ENCODE data around the gene MARK4.
"Not testable (repeated sequence)": the region's sequence is repeated elsewhere in the genome, so short reads cannot be mapped to it uniquely, and the experiment has no call there.

MARK4 gene

GRCh38 chr19:45331411-45331810 lies 80.3 kb downstream of the MARK4 start:
- Histone ChIP-seq H3K27ac (ENCODE audit: low read depth, low read length) (no peak overlapping the region), H3K4me3 (ENCODE audit: low read depth in 1 of 2, low read length in 2 of 2) (no peak overlapping the region), H3K4me1 (ENCODE audit: control insufficient read depth in 1 of 2, insufficient read depth in 2 of 2, low read length in 2 of 2) (peaks cover 0 to 1% of the 10 kb centered on the region in 2 donors), H3K36me3 (ENCODE audit: control insufficient read depth in 1 of 2, insufficient read depth in 2 of 2, low read length in 2 of 2) (no peaks in the 10 kb centered on the region), H3K27me3 (ENCODE audit: control insufficient read depth in 1 of 2, insufficient read depth in 2 of 2, low read length in 2 of 2) (no peaks in the 10 kb centered on the region), H3K9ac (ENCODE audit: low read depth in 1 of 2, low read length in 2 of 2) (no peak overlapping the region), H3K9me3 (ENCODE audit: control insufficient read depth in 1 of 2, low read length in 2 of 2) (no peaks in the 10 kb centered on the region)

DNA sequence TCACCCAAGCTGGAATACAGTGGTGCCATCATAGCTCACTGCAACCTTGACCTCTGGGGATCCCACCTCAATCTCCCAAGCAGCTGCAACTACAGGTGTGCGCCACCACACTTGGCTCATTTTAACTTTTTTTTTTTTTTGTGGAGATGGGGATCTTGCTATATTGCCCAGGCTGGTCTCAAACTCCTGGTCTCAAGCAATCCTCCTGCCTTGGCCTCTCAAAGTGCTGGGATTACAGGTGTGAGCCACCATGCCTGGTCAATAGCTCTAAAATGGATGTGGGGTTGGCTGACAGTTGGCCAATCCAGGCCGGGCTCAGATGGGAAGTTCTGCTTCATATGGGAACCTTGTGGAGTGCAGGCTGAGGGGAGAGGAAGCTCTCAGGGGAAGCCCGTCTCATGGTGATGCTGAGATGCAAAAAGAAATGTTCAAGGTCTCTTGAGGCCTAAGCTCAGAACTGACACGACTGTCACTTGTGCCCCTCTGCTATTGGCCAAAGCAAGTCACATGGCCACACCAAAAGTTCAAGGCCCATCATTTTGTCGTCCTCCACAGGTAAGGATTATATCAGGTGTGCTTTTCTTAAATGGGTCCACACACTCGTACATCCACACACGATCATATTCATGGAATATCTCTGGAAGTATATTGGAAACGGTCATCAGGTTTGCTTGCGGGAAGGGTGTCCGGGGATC lies 82.7 kb downstream of the MARK4 start:
- no peaks in the 10 kb centered on the region for H3K4me1 ChIP-seq (ENCODE audit: control insufficient read depth in 1 of 2, insufficient read depth in 2 of 2, low read length in 2 of 2)
- no peak overlapping the region for H3K27ac ChIP-seq (ENCODE audit: low read depth, low read length)
- H3K27me3 ChIP-seq (ENCODE audit: control insufficient read depth in 1 of 2, insufficient read depth in 2 of 2, low read length in 2 of 2) = no peaks in the 10 kb centered on the region
- H3K36me3 ChIP-seq (ENCODE audit: control insufficient read depth in 1 of 2, insufficient read depth in 2 of 2, low read length in 2 of 2) = no peaks in the 10 kb centered on the region
- no peak overlapping the region for H3K4me3 ChIP-seq (ENCODE audit: low read depth in 1 of 2, low read length in 2 of 2)
- H3K9ac ChIP-seq (ENCODE audit: low read depth in 1 of 2, low read length in 2 of 2) = no peak overlapping the region
- no peaks in the 10 kb centered on the region for H3K9me3 ChIP-seq (ENCODE audit: control insufficient read depth in 1 of 2, low read length in 2 of 2)

- not testable (repeated sequence) for H3K27ac ChIP-seq (ENCODE audit: low read depth, low read length); H3K36me3 ChIP-seq (ENCODE audit: control insufficient read depth in 1 of 2, insufficient read depth in 2 of 2, low read length in 2 of 2); H3K9me3 ChIP-seq (ENCODE audit: control insufficient read depth in 1 of 2, low read length in 2 of 2); H3K9ac ChIP-seq (ENCODE audit: low read depth in 1 of 2, low read length in 2 of 2); H3K4me1 ChIP-seq (ENCODE audit: control insufficient read depth in 1 of 2, insufficient read depth in 2 of 2, low read length in 2 of 2); H3K4me3 ChIP-seq (ENCODE audit: low read depth in 1 of 2, low read length in 2 of 2); H3K27me3 ChIP-seq (ENCODE audit: control insufficient read depth in 1 of 2, insufficient read depth in 2 of 2, low read length in 2 of 2)
Measured at GRCh38 chr19:45334881-45335280, 83.8 kb downstream of the MARK4 start.

GRCh38 chr19:45336696-45337251 lies 85.7 kb downstream of the MARK4 start:
- Histone ChIP-seq H3K9me3 (ENCODE audit: control insufficient read depth in 1 of 2, low read length in 2 of 2) (no peaks in the 10 kb centered on the region), H3K9ac (ENCODE audit: low read depth in 1 of 2, low read length in 2 of 2) (no peak overlapping the region), H3K4me1 (ENCODE audit: control insufficient read depth in 1 of 2, insufficient read depth in 2 of 2, low read length in 2 of 2) (no peaks in the 10 kb centered on the region), H3K36me3 (ENCODE audit: control insufficient read depth in 1 of 2, insufficient read depth in 2 of 2, low read length in 2 of 2) (no peaks in the 10 kb centered on the region), H3K4me3 (ENCODE audit: low read depth in 1 of 2, low read length in 2 of 2) (no peak overlapping the region), H3K27ac (ENCODE audit: low read depth, low read length) (no peak overlapping the region), H3K27me3 (ENCODE audit: control insufficient read depth in 1 of 2, insufficient read depth in 2 of 2, low read length in 2 of 2) (peaks cover under 1 to 9% of the 10 kb centered on the region in 2 donors)

DNA sequence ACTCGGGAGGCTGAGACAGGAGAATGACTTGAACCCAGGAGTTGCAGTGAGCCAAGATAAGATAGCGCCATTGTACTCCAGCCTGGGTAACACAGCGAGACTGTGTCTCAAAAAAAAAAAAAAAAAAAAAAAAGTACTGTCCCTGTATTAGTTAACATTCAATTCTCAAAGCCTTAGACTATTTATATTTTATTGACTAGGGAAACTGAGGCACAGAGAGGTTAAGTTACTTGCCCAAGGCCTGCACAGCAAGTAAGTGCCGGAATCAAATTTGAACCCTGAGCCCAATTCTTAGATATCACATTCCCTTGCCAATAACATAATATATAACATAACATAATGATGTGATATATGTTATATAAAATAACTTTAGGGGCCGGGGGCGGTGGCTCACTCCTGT lies 88.6 kb downstream of the MARK4 start:
- Histone ChIP-seq H3K9ac (ENCODE audit: low read depth in 1 of 2, low read length in 2 of 2) (no peak overlapping the region), H3K4me3 (ENCODE audit: low read depth in 1 of 2, low read length in 2 of 2) (no peak overlapping the region), H3K27me3 (ENCODE audit: control insufficient read depth in 1 of 2, insufficient read depth in 2 of 2, low read length in 2 of 2) (peaks cover 6 to 18% of the 10 kb centered on the region in 2 donors), H3K27ac (ENCODE audit: low read depth, low read length) (no peak overlapping the region), H3K9me3 (ENCODE audit: control insufficient read depth in 1 of 2, low read length in 2 of 2) (no peaks in the 10 kb centered on the region), H3K36me3 (ENCODE audit: control insufficient read depth in 1 of 2, insufficient read depth in 2 of 2, low read length in 2 of 2) (no peaks in the 10 kb centered on the region), H3K4me1 (ENCODE audit: control insufficient read depth in 1 of 2, insufficient read depth in 2 of 2, low read length in 2 of 2) (no peaks in the 10 kb centered on the region)

GRCh38 chr19:45340232-45340898 lies 89.3 kb downstream of the MARK4 start, which contains the start of gene KLC3:
Gene KLC3 (plus strand): TSS chr19:45340750. CDS start chr19:45345542, 4,792 bp downstream.
- Histone ChIP-seq H3K9ac (ENCODE audit: low read depth in 1 of 2, low read length in 2 of 2) (no peak within 1 kb of the TSS), H3K36me3 (ENCODE audit: control insufficient read depth in 1 of 2, insufficient read depth in 2 of 2, low read length in 2 of 2) (no peaks in the 10 kb centered on the region), H3K4me1 (ENCODE audit: control insufficient read depth in 1 of 2, insufficient read depth in 2 of 2, low read length in 2 of 2) (no peaks in the 10 kb centered on the region), H3K27ac (ENCODE audit: low read depth, low read length) (no peak within 1 kb of the TSS), H3K9me3 (ENCODE audit: control insufficient read depth in 1 of 2, low read length in 2 of 2) (no peaks in the 10 kb centered on the region), H3K4me3 (ENCODE audit: low read depth in 1 of 2, low read length in 2 of 2) (no peak within 1 kb of the TSS), H3K27me3 (ENCODE audit: control insufficient read depth in 1 of 2, insufficient read depth in 2 of 2, low read length in 2 of 2) (peaks cover 11 to 23% of the 10 kb centered on the region in 2 donors)

- no peaks in the 10 kb centered on the region for H3K36me3 ChIP-seq (ENCODE audit: control insufficient read depth in 1 of 2, insufficient read depth in 2 of 2, low read length in 2 of 2)
- H3K4me3 ChIP-seq (ENCODE audit: low read depth in 1 of 2, low read length in 2 of 2) = no peak overlapping the region
- H3K4me1 ChIP-seq (ENCODE audit: control insufficient read depth in 1 of 2, insufficient read depth in 2 of 2, low read length in 2 of 2) = no peaks in the 10 kb centered on the region
- no peaks in the 10 kb centered on the region for H3K9me3 ChIP-seq (ENCODE audit: control insufficient read depth in 1 of 2, low read length in 2 of 2)
- no peak overlapping the region for H3K9ac ChIP-seq (ENCODE audit: low read depth in 1 of 2, low read length in 2 of 2)
- H3K27me3 ChIP-seq (ENCODE audit: control insufficient read depth in 1 of 2, insufficient read depth in 2 of 2, low read length in 2 of 2) = peaks cover 16 to 27% of the 10 kb centered on the region in 2 donors
- H3K27ac ChIP-seq (ENCODE audit: low read depth, low read length) = no peak overlapping the region
Measured at GRCh38 chr19:45340899-45341453, 89.9 kb downstream of the MARK4 start.

DNA sequence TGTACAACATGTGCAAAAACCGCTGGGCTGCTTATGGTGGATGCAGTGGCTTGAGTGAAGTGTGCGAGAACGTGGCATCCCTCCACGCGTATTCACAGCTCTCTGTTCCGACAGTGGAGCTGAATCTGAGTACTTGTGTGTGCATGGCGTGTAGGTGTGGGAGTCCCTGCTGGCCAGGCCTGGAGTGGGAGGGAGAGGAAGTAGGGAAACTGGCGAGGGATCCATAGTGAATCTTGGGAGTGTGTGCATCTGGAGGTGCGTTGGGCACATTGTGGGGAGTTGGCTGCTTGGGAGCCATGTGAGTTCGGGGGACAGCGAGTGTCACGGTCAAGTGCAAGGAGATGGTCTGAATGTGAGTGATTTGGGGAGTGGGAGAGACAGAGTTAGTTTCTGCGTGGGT lies 91.8 kb downstream of the MARK4 start:
- no peaks in the 10 kb centered on the region for H3K4me1 ChIP-seq (ENCODE audit: control insufficient read depth in 1 of 2, insufficient read depth in 2 of 2, low read length in 2 of 2)
- no peaks in the 10 kb centered on the region for H3K36me3 ChIP-seq (ENCODE audit: control insufficient read depth in 1 of 2, insufficient read depth in 2 of 2, low read length in 2 of 2)
- H3K4me3 ChIP-seq (ENCODE audit: low read depth in 1 of 2, low read length in 2 of 2) = no peak overlapping the region
- no peaks in the 10 kb centered on the region for H3K9me3 ChIP-seq (ENCODE audit: control insufficient read depth in 1 of 2, low read length in 2 of 2)
- H3K27me3 ChIP-seq (ENCODE audit: control insufficient read depth in 1 of 2, insufficient read depth in 2 of 2, low read length in 2 of 2) = peaks cover 16 to 39% of the 10 kb centered on the region in 2 donors
- H3K27ac ChIP-seq (ENCODE audit: low read depth, low read length) = no peak overlapping the region
- H3K9ac ChIP-seq (ENCODE audit: low read depth in 1 of 2, low read length in 2 of 2) = no peak overlapping the region

GRCh38 chr19:45344621-45345505 lies 93.8 kb downstream of the MARK4 start:
- peaks cover 16 to 41% of the 10 kb centered on the region in 2 donors for H3K27me3 ChIP-seq (ENCODE audit: control insufficient read depth in 1 of 2, insufficient read depth in 2 of 2, low read length in 2 of 2)

More at GRCh38 chr19:45344621-45345505, 93.8 kb downstream of the MARK4 start:
- Histone ChIP-seq H3K9me3 (ENCODE audit: control insufficient read depth in 1 of 2, low read length in 2 of 2) (no peaks in the 10 kb centered on the region), H3K4me1 (ENCODE audit: control insufficient read depth in 1 of 2, insufficient read depth in 2 of 2, low read length in 2 of 2) (no peaks in the 10 kb centered on the region), H3K9ac (ENCODE audit: low read depth in 1 of 2, low read length in 2 of 2) (no peak overlapping the region), H3K4me3 (ENCODE audit: low read depth in 1 of 2, low read length in 2 of 2) (no peak overlapping the region), H3K36me3 (ENCODE audit: control insufficient read depth in 1 of 2, insufficient read depth in 2 of 2, low read length in 2 of 2) (no peaks in the 10 kb centered on the region), H3K27ac (ENCODE audit: low read depth, low read length) (no peak overlapping the region)
